Stimulated activated naive CD8-positive, alpha-beta T cell treated with anti-CD3 and anti-CD28 coated beads, Interleukin-15, Interleukin-2, amounts not matched to agents 100 ng/mL and 50 ng/mL, for 24 hours (primary cell): Measurements from ENCODE around the gene TMEM169.

Experiments
- H3K27ac Mint-ChIP-seq: one replicate; pipeline ENCODE4 v1.8.0; 2021; ENCODE audit warnings: mild to moderate bottlenecking, mixed read lengths
- H3K27me3 Mint-ChIP-seq: one replicate; pipeline ENCODE4 v1.8.0; 2021; ENCODE audit warnings: mixed read lengths
- H3K36me3 Mint-ChIP-seq: one replicate; pipeline ENCODE4 v1.8.0; 2021; ENCODE audit warnings: low read depth, mixed read lengths
- H3K4me1 Mint-ChIP-seq: one replicate; pipeline ENCODE4 v1.8.0; 2021; ENCODE audit warnings: low read depth, mixed read lengths
- H3K4me3 Mint-ChIP-seq: one replicate; pipeline ENCODE4 v1.8.0; 2021; ENCODE audit warnings: mild to moderate bottlenecking, mixed read lengths
- H3K9me3 Mint-ChIP-seq: one replicate; pipeline ENCODE4 v1.8.0; 2021; ENCODE audit warnings: mixed read lengths

Gene TMEM169

GRCh38 chr2:216147172-216148131 is 65.7 kb downstream of the TMEM169 start:
- Mint-ChIP-seq H3K9me3 (no peaks in the 10 kb centered on the region), H3K36me3 (peaks cover 32% of the 10 kb centered on the region), H3K27ac (no peak overlapping the region), H3K27me3 (no peaks in the 10 kb centered on the region), H3K4me3 (no peak overlapping the region), H3K4me1 (peaks cover 17% of the 10 kb centered on the region)

- H3K4me1 Mint-ChIP-seq, result peaks cover 11% of the 10 kb centered on the region
- H3K36me3 Mint-ChIP-seq, result peaks cover 37% of the 10 kb centered on the region
- no peaks in the 10 kb centered on the region for H3K9me3 Mint-ChIP-seq
- H3K27ac Mint-ChIP-seq, result peak overlapping the region; percentile 11
- no peak overlapping the region for H3K4me3 Mint-ChIP-seq
- no peaks in the 10 kb centered on the region for H3K27me3 Mint-ChIP-seq
These were observed 67.3 kb downstream of the TMEM169 start for GRCh38 chr2:216148983-216149382.

GRCh38 chr2:216149741-216150140 is 68.0 kb downstream of the TMEM169 start:
- H3K9me3 Mint-ChIP-seq, result no peaks in the 10 kb centered on the region
- no peaks in the 10 kb centered on the region for H3K27me3 Mint-ChIP-seq
- H3K4me1 Mint-ChIP-seq, result peaks cover 11% of the 10 kb centered on the region
- H3K36me3 Mint-ChIP-seq, result peaks cover 43% of the 10 kb centered on the region
- no peak overlapping the region for H3K4me3 Mint-ChIP-seq
- H3K27ac Mint-ChIP-seq, result no peak overlapping the region

- H3K27me3 Mint-ChIP-seq, result no peaks in the 10 kb centered on the region
- peaks cover 58% of the 10 kb centered on the region for H3K36me3 Mint-ChIP-seq
- peaks cover 11% of the 10 kb centered on the region for H3K4me1 Mint-ChIP-seq
- H3K9me3 Mint-ChIP-seq, result no peaks in the 10 kb centered on the region
- H3K4me3 Mint-ChIP-seq, result no peak overlapping the region
- H3K27ac Mint-ChIP-seq, result peak overlapping the region; percentile 0
These were observed 69.8 kb downstream of the TMEM169 start for GRCh38 chr2:216151313-216152025.
